Chondrocyte (in vitro differentiated cells): ENCODE data around the gene PRKACA. TPM values are rescaled to one million over a fixed set of nuclear protein-coding genes. Genes with fewer than 3 reads are reported as not detected.

Experiments
- DNase-seq: peaks from one replicate; pipeline ENCODE4 v3.0.0; 2021; ENCODE audit warnings: mixed read lengths, low spot score
- H3K27ac Mint-ChIP-seq: one replicate; pipeline ENCODE4 v1.8.0; 2021; ENCODE audit warnings: mild to moderate bottlenecking, moderate library complexity, mixed read lengths; ENCODE audit not compliant: unreplicated experiment
- H3K27me3 Mint-ChIP-seq: 2 replicates; pipeline ENCODE4 v1.8.0; 2021; ENCODE audit warnings: low read depth, mixed read lengths
- H3K36me3 Mint-ChIP-seq: 2 replicates; pipeline ENCODE4 v1.8.0; 2021; ENCODE audit warnings: low read depth, mixed read lengths
- H3K4me1 Mint-ChIP-seq: 2 replicates; pipeline ENCODE4 v1.8.0; 2021; ENCODE audit warnings: low read depth, mild to moderate bottlenecking, mixed read lengths
- H3K4me3 Mint-ChIP-seq: one replicate; pipeline ENCODE4 v1.8.0; 2021; ENCODE audit warnings: mild to moderate bottlenecking, moderate library complexity, mixed read lengths; ENCODE audit not compliant: unreplicated experiment
- H3K9me3 Mint-ChIP-seq: 2 replicates; pipeline ENCODE4 v1.8.0; 2021; ENCODE audit warnings: low read depth, mixed read lengths
- total RNA-seq: library from RNA; stranded (reverse); gene quantifications from 3 replicates; pipeline ENCODE4 v1.2.1, GENCODE V29; 2021
- TF ChIP-seq, protein P1 (sequence below): fragments of 200-600 bp; sonication (generic); IDR thresholded peaks from 2 replicates; pipeline ENCODE4 v1.5.0; 2021; ENCODE audit warnings: antibody characterized with exemption, mild to moderate bottlenecking, moderate library complexity

Gene PRKACA
- total RNA-seq, 1 donor from 2014 or later, result 88.2 TPM

DNA sequence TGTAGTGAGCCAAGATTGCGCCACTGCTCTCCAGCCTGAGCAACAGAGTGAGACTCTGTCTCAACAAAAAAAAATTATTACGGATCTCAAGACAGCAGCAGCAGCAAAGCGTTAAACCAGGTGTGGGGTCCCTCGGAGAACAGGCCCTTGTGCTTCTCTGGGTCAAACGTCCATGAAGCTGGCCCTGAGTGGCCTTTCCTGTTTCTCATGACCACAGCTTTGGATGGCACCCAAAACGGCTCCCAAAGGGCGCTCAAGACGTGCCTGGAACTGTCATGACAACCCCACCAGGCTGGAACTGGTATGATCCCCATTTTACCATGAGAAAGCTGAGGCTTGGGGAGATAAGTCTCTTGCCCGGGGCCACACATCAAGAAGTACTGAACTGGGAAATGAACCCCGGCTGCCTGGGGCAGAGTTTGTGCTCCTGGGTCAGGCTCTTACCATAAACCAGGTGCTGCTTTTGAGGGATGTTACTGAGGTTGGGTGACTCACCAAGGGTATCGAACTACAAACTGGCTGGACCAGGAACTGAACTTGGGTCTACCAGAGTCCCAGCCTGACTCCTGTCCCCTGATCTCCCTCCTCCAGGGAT, 15.4 kb downstream of the PRKACA start:
- Mint-ChIP-seq H3K27ac (no peak overlapping the region), H3K36me3 (peaks cover 14% of the 10 kb centered on the region), H3K27me3 (no peaks in the 10 kb centered on the region), H3K4me1 (no peaks in the 10 kb centered on the region), H3K9me3 (no peaks in the 10 kb centered on the region), H3K4me3 (no peak overlapping the region)
- no peak for DNase-seq
- TF ChIP-seq, protein P1, sequence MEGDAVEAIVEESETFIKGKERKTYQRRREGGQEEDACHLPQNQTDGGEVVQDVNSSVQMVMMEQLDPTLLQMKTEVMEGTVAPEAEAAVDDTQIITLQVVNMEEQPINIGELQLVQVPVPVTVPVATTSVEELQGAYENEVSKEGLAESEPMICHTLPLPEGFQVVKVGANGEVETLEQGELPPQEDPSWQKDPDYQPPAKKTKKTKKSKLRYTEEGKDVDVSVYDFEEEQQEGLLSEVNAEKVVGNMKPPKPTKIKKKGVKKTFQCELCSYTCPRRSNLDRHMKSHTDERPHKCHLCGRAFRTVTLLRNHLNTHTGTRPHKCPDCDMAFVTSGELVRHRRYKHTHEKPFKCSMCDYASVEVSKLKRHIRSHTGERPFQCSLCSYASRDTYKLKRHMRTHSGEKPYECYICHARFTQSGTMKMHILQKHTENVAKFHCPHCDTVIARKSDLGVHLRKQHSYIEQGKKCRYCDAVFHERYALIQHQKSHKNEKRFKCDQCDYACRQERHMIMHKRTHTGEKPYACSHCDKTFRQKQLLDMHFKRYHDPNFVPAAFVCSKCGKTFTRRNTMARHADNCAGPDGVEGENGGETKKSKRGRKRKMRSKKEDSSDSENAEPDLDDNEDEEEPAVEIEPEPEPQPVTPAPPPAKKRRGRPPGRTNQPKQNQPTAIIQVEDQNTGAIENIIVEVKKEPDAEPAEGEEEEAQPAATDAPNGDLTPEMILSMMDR, result no peak

DNA sequence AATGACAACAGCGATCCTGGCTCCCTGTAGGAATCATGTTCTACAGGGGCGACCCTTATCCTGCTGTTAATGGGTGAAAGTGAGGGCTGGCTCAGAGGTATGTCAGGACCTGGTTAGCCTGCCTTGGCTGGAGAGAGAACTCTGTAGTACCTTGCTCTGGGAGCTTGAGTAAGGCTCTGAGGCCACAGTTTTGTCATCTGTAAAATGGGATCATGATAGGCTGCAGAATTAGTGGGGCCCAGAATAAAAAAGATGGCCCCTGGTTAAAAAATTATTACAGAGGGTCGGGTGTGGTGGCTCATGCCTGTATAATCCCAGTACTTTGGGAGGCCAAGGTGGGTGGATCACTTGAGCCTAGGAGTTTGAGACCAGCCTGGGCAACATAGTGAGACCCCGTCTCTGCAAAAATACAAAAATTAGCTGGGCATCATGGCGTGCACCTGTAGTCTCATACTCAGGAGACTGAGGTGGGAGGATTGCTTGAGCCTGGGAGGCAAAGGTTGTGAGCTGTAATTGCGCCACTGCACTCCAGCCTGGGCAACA, 16.5 kb downstream of the PRKACA start:
- Mint-ChIP-seq H3K4me1 (no peaks in the 10 kb centered on the region), H3K27ac (no peak overlapping the region), H3K36me3 (peaks cover 20% of the 10 kb centered on the region), H3K9me3 (no peaks in the 10 kb centered on the region), H3K4me3 (no peak overlapping the region), H3K27me3 (no peaks in the 10 kb centered on the region)
- TF ChIP-seq, protein P1, result no peak
- DNase-seq, result no peak

DNA sequence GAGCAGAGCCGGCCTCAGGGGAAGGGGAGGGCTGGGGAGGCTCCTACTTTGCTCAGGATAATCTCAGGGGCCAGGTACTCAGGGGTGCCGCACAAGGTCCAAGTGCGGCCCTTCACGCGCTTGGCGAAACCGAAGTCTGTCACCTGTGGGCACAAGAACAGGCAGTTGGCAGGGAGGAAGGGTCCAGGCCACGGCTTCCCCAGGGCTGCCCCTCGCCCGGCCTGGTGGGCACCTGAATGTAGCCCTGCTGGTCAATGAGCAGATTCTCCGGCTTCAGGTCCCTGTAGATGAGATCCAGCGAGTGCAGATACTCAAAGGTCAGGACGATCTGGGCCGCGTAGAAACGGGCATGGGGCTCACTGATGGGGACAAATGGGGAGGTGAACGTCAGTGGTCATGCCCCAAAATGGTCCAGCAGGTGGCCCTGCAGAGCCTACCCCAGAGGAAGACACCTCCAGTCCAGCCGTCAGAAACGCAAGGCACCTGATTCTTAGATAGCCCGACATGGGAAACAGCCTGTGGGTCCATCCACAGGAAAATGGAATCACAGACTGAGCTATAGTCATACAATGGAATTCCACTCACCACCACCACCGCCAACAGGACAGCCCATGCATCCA, 19.9 kb downstream of the PRKACA start:
- Mint-ChIP-seq H3K36me3 (peaks cover 16% of the 10 kb centered on the region), H3K4me1 (no peaks in the 10 kb centered on the region), H3K4me3 (no peak overlapping the region), H3K9me3 (peaks cover 8% of the 10 kb centered on the region), H3K27me3 (no peaks in the 10 kb centered on the region), H3K27ac (no peak overlapping the region)
- DNase-seq, result no peak
- TF ChIP-seq, protein P1, result peak; percentile 37

DNA sequence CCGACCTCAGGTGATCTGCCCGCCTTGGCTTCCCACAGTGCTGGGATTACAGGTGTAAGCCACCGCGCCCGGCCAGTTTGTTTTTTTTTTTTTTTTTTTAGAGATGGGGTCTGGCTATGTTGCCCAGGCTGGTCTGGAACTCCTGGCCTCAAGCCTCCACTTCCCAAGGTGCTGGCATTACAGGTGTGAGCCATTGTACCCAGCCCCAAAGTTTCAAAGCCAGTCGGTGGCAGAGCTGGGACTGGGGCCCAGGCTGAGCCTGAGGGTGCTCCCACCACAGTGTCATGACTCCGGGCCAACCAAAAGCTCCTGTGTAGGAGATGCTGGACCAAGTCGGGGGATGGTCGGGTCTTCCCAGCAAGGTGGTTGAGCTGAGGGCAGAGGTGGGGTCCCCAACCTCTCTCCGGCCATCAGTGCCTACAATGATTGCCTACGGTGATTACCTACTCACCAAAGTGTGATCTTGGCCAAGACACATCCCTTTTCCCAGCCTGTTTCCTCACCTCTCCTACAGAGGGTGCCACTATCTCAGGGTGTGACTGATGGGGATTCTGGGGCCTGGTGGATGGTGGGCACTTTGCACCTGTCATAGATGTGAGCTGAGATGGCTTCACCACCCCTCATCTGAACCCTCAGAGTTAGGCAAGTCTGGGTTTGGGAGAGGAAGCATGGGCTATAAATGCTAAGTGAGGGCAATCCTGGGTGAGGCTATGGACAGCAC, 21.1 kb downstream of the PRKACA start:
- H3K36me3 Mint-ChIP-seq, result peaks cover 14% of the 10 kb centered on the region
- TF ChIP-seq, protein P1, result peak; percentile 29
- no peak overlapping the region for H3K27ac Mint-ChIP-seq
- no peaks in the 10 kb centered on the region for H3K27me3 Mint-ChIP-seq
- no peak overlapping the region for H3K4me3 Mint-ChIP-seq
- DNase-seq, result no peak
- H3K4me1 Mint-ChIP-seq, result peaks cover 8% of the 10 kb centered on the region
- H3K9me3 Mint-ChIP-seq, result peaks cover 8% of the 10 kb centered on the region

DNA sequence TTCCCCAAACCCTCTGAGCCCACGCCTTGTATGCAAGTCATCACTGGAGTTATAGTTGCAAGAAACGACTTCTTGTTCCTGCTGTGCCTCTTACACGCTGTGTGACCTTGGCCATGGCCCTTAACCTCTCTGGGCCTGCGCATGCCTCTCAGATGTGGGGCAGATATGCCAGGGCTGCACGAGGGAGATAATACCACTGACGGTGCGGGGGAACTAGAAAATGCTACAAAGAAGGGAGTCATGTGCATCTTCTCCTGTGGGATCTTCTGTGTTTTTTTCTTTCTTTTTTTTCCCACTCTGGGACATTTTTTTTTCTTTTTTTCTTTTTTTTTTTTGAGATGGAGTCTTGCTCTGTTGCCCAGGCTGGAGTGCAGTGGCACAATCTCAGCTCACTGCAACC, 22.7 kb downstream of the PRKACA start:
- no peak overlapping the region for H3K27ac Mint-ChIP-seq
- TF ChIP-seq, protein P1, result no peak
- peaks cover 10% of the 10 kb centered on the region for H3K4me1 Mint-ChIP-seq
- H3K9me3 Mint-ChIP-seq, result peaks cover 8% of the 10 kb centered on the region
- H3K4me3 Mint-ChIP-seq, result no peak overlapping the region
- DNase-seq, result no peak
- no peaks in the 10 kb centered on the region for H3K27me3 Mint-ChIP-seq
- peaks cover 10% of the 10 kb centered on the region for H3K36me3 Mint-ChIP-seq
